ENCODE results near the gene RAET1E. TPM values are rescaled to one million over a fixed set of nuclear protein-coding genes. Genes with fewer than 3 reads are reported as not detected.

RAET1E gene
- total and polyA plus RNA-seq, 9 of the 15 experiments (the other 6 are each of a cell fraction or from before 2014, with no cell fraction given), result not detected

DNA sequence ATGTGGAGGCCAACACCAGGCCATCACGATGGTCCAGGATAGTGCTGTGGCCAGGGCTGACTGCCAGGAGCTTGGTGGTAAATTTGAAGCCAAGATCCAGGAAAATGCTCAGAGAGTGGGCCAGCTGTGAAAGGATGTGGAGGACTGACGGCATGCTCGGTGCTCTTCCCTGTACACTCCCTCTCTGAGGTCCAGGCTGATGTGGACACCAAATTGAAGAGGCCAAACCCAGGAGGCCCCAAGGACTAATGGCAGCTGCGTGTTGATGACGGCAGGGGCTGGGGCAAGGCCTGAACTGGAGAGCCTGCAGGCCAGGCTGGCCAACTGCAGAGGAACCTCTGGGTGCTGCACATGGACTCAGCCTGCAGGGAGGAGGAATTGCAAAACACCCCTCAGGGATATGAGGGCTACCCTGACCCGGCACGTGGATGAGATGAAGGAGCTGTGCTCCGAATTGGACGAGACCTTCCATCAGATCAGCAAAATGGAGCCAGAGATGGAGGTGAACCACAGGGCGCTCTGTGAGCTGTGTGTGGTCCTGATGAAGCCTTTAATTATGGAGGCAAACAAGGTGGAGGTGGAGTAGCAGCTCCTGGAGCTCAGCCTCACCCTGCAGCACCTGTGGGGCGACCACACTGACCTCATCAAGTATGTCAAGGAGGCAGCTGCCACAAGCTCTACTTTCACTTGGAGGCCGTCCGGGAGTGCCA is 6.9 kb upstream of the RAET1E start:
- POLR2A ChIA-PET, result interaction anchor here (0.7 to 2.2 kb wide), 6 partner anchors 10 to 965 kb away, joined by 3 to 13 read pairs (median 6); no protein-coding TSS in a partner anchor
- Histone ChIP-seq H3K4me3 (no peak overlapping the region), H3K36me3 (ENCODE audit: control insufficient read depth, insufficient read depth, low read length) (no peaks in the 10 kb centered on the region), H3K27me3 (ENCODE audit: control insufficient read depth in 2 of 2, insufficient read depth in 2 of 2, low read length in 2 of 2) (peaks cover 20 to 60% of the 10 kb centered on the region in 2 experiments), H3K4me2 (ENCODE audit: insufficient read depth, low read length) (no peak overlapping the region), H3K9me1 (ENCODE audit: control insufficient read depth, insufficient read depth, low read length) (no peaks in the 10 kb centered on the region), H3K9ac (ENCODE audit: insufficient read depth in 1 of 2, low read depth in 2 of 2, low read length in 2 of 2) (peak overlapping the region in 1 of 2 experiments; percentile 48; a peak in 1 of 4 replicates), H4K20me1 (replicated peaks; ENCODE audit: control insufficient read depth, insufficient read depth, low read length) (no peaks in the 10 kb centered on the region), H3K9me3 (replicated peaks; ENCODE audit: control insufficient read depth, insufficient read depth, low read depth, low read length) (peaks cover 4% of the 10 kb centered on the region; the same call in 1 of the 2 replicates), H3K27ac (ENCODE audit: extremely low read depth, low read depth, low read length) (no peak overlapping the region), H2AFZ (ENCODE audit: low read depth, low read length) (no peak overlapping the region), H3K79me2 (ENCODE audit: control insufficient read depth, insufficient read depth, low read length) (no peaks in the 10 kb centered on the region), H3K4me1 (replicated peaks in 1 of 2; ENCODE audit: control insufficient read depth in 2 of 2, insufficient read depth in 2 of 2, low read length in 2 of 2) (peaks cover 0 to 6% of the 10 kb centered on the region in 2 experiments; a peak in 1 of 5 replicates)
- intact Hi-C loops (cut with micrococcal nuclease), result no loop called here
- ATAC-seq (peak; percentile 31), FAIRE-seq (no peak), DNase-seq (ENCODE audit: extremely low read depth in 1 of 4, low spot score in 3 of 4) (no peak)
- 3% methylated on average over 13 of the region's 13 CpGs for WGBS (ENCODE audit: insufficient coverage, low coverage, missing lambda C conversion rate)
- no TSS peak for BruUV-seq (replicated peaks)
- CTCF ChIA-PET (ENCODE audit: low intra/inter-chr PET ratio), result no interaction called here
- in situ Hi-C loops (cut with MboI), result loop anchor here (25.0 kb wide), 1 partner anchor 868 kb away; no protein-coding TSS in a partner anchor
- TF ChIP-seq RBFOX2 (IDR thresholded peaks at IDR 0.05; ENCODE audit: low read depth, low read length) (no peak), ZBTB17 (CRISPR knock-in tag; IDR thresholded peaks at IDR 0.05) (no peak), ZNF232 (CRISPR knock-in tag; IDR thresholded peaks at IDR 0.05) (no peak)
- TF ChIP-seq, protein P1, sequence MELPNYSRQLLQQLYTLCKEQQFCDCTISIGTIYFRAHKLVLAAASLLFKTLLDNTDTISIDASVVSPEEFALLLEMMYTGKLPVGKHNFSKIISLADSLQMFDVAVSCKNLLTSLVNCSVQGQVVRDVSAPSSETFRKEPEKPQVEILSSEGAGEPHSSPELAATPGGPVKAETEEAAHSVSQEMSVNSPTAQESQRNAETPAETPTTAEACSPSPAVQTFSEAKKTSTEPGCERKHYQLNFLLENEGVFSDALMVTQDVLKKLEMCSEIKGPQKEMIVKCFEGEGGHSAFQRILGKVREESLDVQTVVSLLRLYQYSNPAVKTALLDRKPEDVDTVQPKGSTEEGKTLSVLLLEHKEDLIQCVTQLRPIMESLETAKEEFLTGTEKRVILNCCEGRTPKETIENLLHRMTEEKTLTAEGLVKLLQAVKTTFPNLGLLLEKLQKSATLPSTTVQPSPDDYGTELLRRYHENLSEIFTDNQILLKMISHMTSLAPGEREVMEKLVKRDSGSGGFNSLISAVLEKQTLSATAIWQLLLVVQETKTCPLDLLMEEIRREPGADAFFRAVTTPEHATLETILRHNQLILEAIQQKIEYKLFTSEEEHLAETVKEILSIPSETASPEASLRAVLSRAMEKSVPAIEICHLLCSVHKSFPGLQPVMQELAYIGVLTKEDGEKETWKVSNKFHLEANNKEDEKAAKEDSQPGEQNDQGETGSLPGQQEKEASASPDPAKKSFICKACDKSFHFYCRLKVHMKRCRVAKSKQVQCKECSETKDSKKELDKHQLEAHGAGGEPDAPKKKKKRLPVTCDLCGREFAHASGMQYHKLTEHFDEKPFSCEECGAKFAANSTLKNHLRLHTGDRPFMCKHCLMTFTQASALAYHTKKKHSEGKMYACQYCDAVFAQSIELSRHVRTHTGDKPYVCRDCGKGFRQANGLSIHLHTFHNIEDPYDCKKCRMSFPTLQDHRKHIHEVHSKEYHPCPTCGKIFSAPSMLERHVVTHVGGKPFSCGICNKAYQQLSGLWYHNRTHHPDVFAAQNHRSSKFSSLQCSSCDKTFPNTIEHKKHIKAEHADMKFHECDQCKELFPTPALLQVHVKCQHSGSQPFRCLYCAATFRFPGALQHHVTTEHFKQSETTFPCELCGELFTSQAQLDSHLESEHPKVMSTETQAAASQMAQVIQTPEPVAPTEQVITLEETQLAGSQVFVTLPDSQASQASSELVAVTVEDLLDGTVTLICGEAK (IDR thresholded peaks at IDR 0.05), result no peak
- TF ChIP-seq, protein P1 (CRISPR knock-in tag; IDR thresholded peaks at IDR 0.05), result no peak
- TF ChIP-seq, protein P2, sequence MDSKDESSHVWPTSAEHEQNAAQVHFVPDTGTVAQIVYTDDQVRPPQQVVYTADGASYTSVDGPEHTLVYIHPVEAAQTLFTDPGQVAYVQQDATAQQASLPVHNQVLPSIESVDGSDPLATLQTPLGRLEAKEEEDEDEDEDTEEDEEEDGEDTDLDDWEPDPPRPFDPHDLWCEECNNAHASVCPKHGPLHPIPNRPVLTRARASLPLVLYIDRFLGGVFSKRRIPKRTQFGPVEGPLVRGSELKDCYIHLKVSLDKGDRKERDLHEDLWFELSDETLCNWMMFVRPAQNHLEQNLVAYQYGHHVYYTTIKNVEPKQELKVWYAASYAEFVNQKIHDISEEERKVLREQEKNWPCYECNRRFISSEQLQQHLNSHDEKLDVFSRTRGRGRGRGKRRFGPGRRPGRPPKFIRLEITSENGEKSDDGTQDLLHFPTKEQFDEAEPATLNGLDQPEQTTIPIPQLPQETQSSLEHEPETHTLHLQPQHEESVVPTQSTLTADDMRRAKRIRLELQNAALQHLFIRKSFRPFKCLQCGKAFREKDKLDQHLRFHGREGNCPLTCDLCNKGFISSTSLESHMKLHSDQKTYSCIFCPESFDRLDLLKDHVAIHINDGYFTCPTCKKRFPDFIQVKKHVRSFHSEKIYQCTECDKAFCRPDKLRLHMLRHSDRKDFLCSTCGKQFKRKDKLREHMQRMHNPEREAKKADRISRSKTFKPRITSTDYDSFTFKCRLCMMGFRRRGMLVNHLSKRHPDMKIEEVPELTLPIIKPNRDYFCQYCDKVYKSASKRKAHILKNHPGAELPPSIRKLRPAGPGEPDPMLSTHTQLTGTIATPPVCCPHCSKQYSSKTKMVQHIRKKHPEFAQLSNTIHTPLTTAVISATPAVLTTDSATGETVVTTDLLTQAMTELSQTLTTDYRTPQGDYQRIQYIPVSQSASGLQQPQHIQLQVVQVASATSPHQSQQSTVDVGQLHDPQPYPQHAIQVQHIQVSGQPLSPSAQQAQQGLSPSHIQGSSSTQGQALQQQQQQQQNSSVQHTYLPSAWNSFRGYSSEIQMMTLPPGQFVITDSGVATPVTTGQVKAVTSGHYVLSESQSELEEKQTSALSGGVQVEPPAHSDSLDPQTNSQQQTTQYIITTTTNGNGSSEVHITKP (IDR thresholded peaks at IDR 0.05; ENCODE audit: partially characterized antibody), result no peak

Measured in K562 (cell line).